Stimulated activated CD4-positive, alpha-beta T cell treated with anti-CD3 and anti-CD28 coated beads, Interleukin-15, amount 100 ng/mL, for 1 hour (primary cell): ENCODE data around the gene PHAF1.

Experiments
- DNase-seq, 2 donors: peaks; one replicate each; pipeline ENCODE4 v3.0.0-alpha.2; 2020; ENCODE audit warnings: low read depth in 1 of 2, low spot score in 1 of 2

PHAF1 gene

GRCh38 chr16:67162506-67163163 lies 52.9 kb downstream of the PHAF1 start:
- DNase-seq = no peak

GRCh38 chr16:67163164-67163998 lies 53.6 kb downstream of the PHAF1 start:
- DNase-seq = no peak

GRCh38 chr16:67163999-67164558 lies 54.3 kb downstream of the PHAF1 start:
- no peak for DNase-seq

GRCh38 chr16:67164599-67165061 lies 54.9 kb downstream of the PHAF1 start, which contains the start of gene HSF4:
Gene HSF4 (plus strand): TSS chr16:67164745. CDS start chr16:67164812, 67 bp downstream.
- no peak for DNase-seq

DNA sequence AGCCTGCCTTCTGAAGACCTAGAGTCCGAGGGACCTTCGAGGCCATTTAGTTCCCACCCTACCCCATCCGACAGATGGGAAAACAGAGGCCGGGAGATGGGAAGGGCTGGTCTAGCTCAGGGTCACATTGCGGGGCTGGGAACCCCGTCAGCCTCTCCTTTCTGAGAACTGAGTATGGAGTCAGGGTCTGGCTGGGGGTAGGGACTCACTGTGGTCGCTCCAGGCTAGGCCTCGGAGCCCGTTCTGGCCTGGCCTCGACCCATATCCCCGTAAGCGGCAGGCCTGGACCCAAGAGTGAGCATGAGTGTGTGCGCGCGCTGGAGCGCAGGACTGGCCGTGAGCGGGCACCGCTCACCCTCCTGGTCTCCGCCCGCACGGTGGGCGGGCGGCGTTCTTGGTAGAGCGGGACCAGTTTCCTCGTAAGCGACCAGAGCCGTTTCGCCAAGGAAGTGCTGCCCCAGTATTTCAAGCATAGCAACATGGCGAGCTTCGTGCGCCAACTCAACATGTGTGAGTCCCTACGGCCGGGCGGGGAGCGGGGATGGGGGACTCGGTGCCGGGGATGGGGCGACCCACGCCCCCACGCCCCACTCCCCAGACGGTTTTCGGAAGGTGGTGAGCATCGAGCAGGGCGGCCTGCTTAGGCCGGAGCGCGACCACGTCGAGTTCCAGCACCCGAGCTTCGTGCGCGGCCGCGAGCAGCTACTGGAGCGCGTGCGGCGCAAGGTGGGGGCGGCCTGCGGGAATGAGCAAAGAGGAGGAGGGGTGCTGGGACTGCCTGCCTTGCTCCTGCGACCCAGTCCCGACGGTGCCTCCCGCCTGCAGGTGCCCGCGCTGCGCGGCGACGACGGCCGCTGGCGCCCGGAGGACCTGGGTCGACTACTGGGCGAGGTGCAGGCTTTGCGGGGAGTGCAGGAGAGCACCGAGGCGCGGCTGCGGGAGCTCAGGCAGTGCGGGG lies 55.7 kb downstream of the PHAF1 start:
- no peak for DNase-seq

DNA sequence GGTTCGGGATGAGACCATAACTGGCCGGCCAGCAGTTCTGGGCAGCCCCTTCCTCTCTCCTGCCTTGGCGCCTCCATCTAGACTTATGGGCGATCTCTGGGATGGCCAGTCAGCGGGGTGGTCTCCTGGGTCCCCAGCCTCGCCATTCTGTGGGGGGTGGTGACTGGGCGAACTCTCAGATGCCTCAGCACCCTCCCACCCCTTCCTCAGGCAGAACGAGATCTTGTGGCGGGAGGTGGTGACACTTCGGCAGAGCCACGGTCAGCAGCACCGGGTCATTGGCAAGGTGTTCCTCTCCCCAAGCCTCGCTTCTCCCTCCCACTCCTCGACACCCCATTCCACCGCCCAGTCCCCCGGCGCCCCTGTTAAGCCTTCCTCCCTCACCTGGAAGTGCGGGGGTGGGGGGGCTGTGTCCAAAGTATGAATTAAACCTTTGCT lies 56.4 kb downstream of the PHAF1 start:
- DNase-seq = no peak

DNA sequence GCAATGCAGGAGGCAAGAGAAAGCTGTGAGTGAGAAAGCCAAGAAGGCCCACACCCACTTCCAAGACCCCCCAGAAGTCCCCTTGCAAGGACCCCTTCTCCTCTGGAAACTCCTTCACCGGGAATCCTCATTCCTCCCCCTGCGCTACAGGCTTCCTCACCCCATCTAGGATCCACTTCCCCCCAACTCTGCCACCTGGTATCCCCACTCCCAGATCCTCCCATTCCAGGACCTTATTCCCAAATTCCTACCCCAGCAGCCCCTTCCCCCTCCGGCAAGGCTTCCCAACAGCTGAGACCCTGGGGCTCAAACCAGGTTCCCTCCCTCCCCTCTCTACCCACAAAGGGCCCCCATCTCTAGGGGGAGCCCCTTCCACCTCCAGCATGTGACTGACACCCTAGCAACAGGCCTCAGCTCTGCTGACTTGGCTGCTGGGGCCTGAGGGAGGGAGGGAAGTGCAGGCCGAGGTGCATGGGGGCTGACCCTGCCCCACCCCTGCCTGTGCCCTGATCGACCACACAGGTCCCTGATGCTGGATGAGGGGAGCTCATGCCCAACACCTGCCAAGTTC lies 56.9 kb downstream of the PHAF1 start:
- DNase-seq = no peak

- DNase-seq = no peak
These were observed 57.8 kb downstream of the PHAF1 start for GRCh38 chr16:67167588-67167987.

DNA sequence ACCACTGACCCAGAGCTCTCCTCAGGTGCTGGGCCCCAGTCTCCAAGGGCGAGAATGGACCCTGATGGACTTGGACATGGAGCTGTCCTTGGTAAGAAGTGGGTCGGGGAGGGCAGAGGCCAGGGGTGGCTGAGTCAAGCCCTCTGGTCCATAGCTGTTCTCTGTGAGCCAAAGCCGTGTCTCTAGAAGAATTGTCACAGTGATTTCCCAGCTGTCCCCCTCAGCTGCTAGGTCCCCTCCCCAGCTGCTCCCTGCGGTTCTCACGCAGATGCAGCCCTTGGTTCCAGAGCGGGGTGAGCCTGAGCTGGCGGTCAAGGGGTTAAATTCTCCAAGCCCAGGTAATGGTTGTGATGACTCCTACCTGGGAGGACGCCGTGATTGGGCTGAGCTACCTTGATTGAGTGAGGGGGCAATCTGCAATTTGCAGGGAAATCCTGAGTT lies 59.3 kb downstream of the PHAF1 start:
- DNase-seq = no peak

- DNase-seq = no peak
These were observed 60.0 kb downstream of the PHAF1 start for GRCh38 chr16:67169642-67170167.

DNA sequence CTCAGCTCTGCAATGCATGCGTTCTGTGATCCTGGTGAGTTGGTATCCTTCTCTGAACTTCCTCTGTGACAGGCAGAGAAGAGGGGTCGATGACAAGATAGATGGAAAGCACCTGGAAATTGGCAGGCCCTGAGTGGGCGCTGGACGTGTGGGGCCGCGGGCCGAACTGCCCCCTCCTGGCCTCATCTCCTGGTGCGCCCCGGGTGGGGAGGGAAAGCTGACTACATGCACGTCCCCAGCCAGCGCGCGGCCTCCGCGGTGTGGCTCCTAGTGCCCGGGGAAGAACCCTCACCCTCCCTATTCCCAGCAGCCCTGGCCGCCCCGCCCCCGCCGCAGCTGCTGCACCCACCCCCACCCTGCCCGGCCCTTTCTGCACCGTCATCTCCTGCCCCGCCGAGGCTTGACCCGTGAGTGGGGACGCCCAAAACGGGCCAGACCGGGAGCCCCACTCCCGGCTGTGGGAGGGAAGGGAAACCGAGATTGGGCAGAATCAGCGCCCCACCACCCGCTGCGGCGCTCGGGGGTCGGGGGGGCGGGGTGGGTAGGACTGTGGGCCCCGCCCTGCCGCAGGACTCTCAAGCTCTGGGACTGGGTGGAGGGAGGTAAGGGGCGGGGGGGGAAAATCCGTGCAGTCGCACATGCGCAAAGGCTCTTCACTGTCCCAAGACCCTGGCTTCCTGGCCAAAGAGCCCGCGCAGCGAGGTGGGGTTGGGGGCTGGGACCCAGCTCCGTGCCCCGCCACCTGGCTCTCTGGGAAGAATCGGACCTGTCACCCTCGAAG lies 60.6 kb downstream of the PHAF1 start, which contains the start of gene NOL3:
NOL3 (plus strand) TSS at position 371 of the 781 bp plus-strand sequence.
- no peak for DNase-seq

GRCh38 chr16:67170949-67171649 lies 61.4 kb downstream of the PHAF1 start:
- DNase-seq = no peak

- DNase-seq = no peak
These were observed 63.6 kb downstream of the PHAF1 start for GRCh38 chr16:67173323-67173722.

DNA sequence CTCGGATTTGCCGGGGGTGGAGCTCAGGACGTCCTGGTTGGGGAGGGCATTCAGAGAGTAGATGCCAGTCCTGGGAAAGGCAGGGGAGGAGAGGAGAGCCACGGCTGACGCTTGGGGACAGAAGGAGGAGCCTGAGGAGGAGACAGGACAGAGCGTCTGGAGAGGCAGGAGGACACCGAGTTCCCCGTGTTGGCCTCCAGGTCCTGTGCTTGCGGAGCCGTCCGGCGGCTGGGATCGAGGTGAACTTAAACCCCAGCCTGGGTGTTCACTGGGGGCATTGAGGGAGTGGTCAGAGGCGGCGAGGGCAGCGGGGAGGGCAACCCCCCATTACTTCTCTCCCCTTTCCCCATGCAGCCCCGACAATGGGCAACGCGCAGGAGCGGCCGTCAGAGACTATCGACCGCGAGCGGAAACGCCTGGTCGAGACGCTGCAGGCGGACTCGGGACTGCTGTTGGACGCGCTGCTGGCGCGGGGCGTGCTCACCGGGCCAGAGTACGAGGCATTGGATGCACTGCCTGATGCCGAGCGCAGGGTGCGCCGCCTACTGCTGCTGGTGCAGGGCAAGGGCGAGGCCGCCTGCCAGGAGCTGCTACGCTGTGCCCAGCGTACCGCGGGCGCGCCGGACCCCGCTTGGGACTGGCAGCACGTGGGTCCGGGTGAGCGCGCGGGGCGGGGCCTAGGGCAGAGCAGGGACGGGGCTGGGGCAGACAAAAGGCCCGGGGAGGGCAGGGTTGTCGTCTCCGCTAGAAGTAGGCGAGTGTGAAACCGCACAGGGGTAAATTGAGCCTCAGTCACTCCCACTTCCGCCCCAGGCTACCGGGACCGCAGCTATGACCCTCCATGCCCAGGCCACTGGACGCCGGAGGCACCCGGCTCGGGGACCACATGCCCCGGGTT lies 64.3 kb downstream of the PHAF1 start:
- peak in 1 of 2 donors; percentile 25 for DNase-seq

GRCh38 chr16:67174706-67175231 lies 65.0 kb downstream of the PHAF1 start:
- no peak for DNase-seq

DNA sequence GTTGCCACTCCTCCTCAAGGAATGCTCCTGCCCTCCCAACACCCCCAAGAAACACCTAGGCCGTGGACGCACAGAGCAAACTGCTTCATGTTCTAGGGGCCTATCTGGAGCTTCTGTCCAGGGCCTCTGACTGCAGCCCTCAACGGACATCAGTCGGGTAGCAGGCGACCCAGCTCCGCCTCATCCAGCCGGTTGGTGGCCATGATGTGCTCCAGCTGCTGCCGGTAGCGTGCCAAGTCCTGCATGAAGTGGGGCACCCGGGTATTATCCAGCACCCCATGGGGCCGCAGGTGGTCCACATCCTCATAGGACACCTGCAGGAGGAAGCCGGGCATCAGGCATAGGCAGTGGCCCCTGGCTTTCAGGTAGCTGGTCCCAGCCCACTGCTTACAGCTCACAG lies 66.9 kb downstream of the PHAF1 start:
- no peak for DNase-seq
